ENCODE data around the gene TUBGCP5. TPM values are rescaled to one million over a fixed set of nuclear protein-coding genes. Genes with fewer than 3 reads are reported as not detected.
"Not testable (repeated sequence)": the region's sequence is repeated elsewhere in the genome, so short reads cannot be mapped to it uniquely, and the experiment has no call there.

Gene TUBGCP5
- total RNA-seq, result 17.1 TPM

DNA sequence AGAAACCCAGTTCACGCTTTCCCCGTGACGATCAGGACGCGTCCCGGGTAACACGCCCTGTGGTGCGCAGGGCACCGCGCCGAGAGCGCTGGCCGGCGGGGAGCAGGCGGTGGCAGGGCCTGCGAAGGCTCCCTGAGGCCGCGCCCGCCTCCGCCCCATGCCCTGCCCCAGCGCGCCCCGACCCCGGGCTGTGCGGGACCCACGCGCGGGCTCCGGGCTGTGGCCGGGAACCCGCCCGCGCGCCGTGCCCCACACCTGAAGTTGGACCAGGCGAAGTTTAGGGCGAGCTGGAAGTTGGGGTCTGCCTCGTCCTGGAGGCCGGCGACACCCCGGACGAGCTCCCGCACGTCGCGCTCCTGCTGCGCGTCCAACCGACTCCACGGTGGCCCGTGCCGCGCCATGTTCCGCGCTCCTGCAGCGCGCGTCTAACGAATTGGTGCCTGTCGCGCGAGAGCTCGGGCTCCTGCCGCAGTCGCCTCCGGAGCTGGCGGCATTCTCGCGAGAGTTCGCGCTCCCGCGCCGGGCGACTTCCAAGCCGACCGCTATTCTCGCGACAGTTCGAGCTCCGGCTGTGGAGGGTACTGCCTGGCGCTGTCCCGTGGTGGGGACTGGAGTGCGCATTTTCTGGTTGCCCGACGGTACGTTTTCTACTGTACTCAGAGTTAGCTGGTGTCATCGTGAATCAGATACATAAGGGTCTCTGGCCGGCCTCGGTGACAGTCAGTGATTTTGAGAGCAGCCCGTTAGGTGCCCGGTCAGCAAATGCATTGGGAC, at the start of gene TUBGCP5:
Gene TUBGCP5 (minus strand): TSS at position 427 of the 774 bp plus-strand sequence. CDS start 26 bp downstream, at position 401.
- Histone ChIP-seq H3K4me1 (peaks cover 0 to 8% of the 10 kb centered on the region in 2 donors), H3K9me3 (no peaks in the 10 kb centered on the region), H3K27ac (peak within 1 kb of the TSS; percentile 68 to 76), H3K27me3 (no peaks in the 10 kb centered on the region), H3K4me3 (peak within 1 kb of the TSS; percentile 75 to 85), H3K36me3 (peaks cover 11 to 21% of the 10 kb centered on the region in 2 donors)
- peak; percentile 91 to 99 for DNase-seq (ENCODE audit: low spot score in 2 of 2)
- intact Hi-C loops (cut with DNase I), result loop anchor here (1.0 to 10.0 kb wide), 4 partner anchors 59 to 428 kb away; partner anchors contain the start of genes CYFIP1 and NIPA2
- TF ChIP-seq, protein P1, sequence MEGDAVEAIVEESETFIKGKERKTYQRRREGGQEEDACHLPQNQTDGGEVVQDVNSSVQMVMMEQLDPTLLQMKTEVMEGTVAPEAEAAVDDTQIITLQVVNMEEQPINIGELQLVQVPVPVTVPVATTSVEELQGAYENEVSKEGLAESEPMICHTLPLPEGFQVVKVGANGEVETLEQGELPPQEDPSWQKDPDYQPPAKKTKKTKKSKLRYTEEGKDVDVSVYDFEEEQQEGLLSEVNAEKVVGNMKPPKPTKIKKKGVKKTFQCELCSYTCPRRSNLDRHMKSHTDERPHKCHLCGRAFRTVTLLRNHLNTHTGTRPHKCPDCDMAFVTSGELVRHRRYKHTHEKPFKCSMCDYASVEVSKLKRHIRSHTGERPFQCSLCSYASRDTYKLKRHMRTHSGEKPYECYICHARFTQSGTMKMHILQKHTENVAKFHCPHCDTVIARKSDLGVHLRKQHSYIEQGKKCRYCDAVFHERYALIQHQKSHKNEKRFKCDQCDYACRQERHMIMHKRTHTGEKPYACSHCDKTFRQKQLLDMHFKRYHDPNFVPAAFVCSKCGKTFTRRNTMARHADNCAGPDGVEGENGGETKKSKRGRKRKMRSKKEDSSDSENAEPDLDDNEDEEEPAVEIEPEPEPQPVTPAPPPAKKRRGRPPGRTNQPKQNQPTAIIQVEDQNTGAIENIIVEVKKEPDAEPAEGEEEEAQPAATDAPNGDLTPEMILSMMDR (IDR thresholded peaks at IDR 0.05), result peak in 2 of 3 experiments; percentile 46 to 51

DNA sequence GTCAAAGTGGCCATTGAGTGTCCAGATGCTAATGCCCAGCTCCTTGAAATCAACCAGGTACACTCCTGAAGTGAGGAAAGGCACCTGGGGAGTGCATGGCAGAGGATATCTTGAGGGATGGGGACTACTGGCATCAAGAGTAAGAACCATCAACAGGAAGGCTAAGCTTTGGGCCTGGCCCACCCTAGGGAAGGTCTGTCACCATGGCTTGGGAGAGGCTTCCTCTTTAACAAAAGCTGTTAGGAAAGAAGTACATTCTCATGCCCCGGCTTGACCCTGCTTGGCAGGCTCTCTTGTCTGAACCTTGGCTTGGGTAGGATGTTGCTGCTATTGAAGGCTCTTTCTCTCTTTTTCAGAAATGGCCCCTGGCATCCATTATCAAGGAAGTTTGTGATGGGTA, 43.7 kb upstream of the TUBGCP5 start:
- Histone ChIP-seq H3K4me3 (no peak overlapping the region), H3K27ac (no peak overlapping the region), H3K4me1 (no peaks in the 10 kb centered on the region), H3K36me3 (no peaks in the 10 kb centered on the region), H3K27me3 (no peaks in the 10 kb centered on the region), H3K9me3 (no peaks in the 10 kb centered on the region)
- TF ChIP-seq, protein P1 (IDR thresholded peaks at IDR 0.05), result no peak
- intact Hi-C loops (cut with DNase I), result no loop called here
- DNase-seq (ENCODE audit: low spot score in 2 of 2), result no peak

DNA sequence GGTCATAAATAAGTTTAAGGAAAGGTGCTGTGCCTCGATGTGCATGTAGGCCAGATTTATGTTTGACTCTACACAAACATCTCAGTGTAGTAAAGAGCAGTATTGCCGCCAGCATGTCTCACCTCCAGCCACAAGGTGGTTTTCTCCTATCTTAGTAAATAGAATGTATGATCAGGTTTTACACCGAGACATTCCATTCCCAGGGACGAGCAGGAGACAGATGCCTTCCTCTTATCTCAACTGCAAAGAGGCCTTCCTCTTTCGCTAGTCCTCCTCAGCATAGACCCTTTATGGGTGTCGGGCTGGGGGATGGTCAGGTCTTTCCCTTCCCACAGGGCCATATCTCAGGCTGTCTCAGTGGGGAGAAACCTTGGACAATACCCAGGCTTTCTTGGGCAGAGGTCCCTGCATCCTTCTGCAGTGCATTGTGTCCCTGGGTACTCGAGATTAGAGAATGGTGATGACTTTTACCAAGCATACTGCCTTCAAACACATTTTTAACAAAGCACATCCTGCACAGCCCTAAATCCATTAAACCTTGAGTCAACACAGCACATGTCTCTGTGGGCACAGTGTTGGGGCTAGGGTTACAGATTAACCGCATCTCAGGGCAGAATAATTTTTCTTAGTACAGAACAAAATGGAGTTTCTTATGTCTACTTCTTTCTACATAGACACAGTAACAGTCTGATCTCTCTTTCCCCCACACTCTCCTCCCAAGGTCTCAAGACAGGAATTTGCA, 42.8 kb upstream of the TUBGCP5 start:
- H3K27me3 ChIP-seq; H3K4me3 ChIP-seq; DNase-seq (ENCODE audit: low spot score in 2 of 2); H3K9me3 ChIP-seq; intact Hi-C loops (cut with DNase I); H3K36me3 ChIP-seq; H3K27ac ChIP-seq; H3K4me1 ChIP-seq: not testable (repeated sequence)

DNA sequence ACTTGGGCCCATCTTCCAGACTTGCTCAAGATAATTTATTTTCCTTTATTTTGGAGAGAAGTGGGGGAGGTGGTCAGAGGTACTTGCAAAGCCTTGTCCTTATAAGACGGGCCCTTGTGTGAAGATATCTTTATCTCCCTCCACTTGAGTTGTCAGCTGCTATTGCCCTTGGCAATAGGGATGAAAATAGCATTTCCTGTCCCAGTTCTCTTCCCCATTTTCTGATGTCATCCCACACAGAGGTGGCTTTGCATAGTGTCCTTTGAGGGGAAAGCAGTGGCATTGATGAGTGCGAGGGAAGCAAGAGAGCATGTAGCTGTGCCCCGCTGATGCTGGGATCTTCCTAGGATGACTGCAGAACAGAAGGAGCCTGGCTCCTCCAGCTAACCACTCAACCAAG, 41.9 kb upstream of the TUBGCP5 start:
- no peak for DNase-seq (ENCODE audit: low spot score in 2 of 2)
- Histone ChIP-seq H3K27ac (no peak overlapping the region), H3K9me3 (no peaks in the 10 kb centered on the region), H3K36me3 (no peaks in the 10 kb centered on the region), H3K4me1 (no peaks in the 10 kb centered on the region), H3K27me3 (no peaks in the 10 kb centered on the region), H3K4me3 (no peak overlapping the region)
- TF ChIP-seq, protein P1 (IDR thresholded peaks at IDR 0.05), result no peak
- intact Hi-C loops (cut with DNase I), result no loop called here

DNA sequence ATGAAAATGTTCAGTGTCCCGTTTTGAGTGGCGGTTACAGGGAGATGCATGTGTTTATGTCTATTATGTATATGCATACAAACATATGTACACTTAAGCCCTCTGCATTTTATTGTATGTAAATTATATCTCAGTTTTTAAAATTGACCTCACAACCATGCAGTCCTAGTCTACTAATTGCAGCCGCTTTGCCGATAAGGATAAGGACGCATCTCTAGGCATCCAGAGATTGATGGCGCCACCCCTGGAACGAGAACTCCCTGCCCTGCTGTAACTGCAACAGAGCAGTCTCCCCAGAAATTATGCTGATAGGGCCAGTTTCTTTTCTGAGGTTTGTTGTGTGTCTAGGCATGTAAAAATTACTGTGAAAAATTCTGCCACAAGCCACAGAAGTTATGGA, 40.4 kb upstream of the TUBGCP5 start:
- H3K36me3 ChIP-seq, result no peaks in the 10 kb centered on the region
- H3K9me3 ChIP-seq, result no peaks in the 10 kb centered on the region
- no peaks in the 10 kb centered on the region for H3K4me1 ChIP-seq
- no peak overlapping the region for H3K27ac ChIP-seq
- no peak for DNase-seq (ENCODE audit: low spot score in 2 of 2)
- TF ChIP-seq, protein P1 (IDR thresholded peaks at IDR 0.05), result no peak
- intact Hi-C loops (cut with DNase I), result no loop called here
- H3K4me3 ChIP-seq, result no peak overlapping the region
- no peaks in the 10 kb centered on the region for H3K27me3 ChIP-seq

DNA sequence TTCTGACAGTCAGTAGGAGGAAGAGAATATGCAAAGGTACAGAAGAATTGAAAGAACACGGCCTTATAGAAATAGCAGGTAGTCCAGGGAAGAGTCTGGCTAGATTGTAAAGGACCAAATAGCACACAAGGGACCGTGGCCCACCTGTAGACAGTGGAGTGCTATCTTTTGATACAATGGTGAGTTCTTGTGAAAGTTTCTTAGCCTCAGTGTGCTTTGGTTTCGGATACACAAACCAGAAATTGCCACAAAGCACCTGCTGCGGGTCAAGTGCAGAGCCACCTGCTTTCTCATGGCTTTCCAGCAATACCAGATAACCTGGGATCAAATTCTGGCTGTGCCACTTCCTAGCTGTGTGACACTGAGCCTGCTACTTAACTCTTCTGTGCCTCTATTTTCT, 36.6 kb upstream of the TUBGCP5 start:
- Histone ChIP-seq H3K36me3 (no peaks in the 10 kb centered on the region), H3K4me1 (no peaks in the 10 kb centered on the region)
- TF ChIP-seq, protein P1 (IDR thresholded peaks at IDR 0.05), result no peak

More for the DNA sequence above, 36.6 kb upstream of the TUBGCP5 start:
- Histone ChIP-seq H3K27me3 (no peaks in the 10 kb centered on the region), H3K4me3 (no peak overlapping the region), H3K27ac (no peak overlapping the region), H3K9me3 (no peaks in the 10 kb centered on the region)
- DNase-seq (ENCODE audit: low spot score in 2 of 2), result no peak
- intact Hi-C loops (cut with DNase I), result no loop called here
